Measurements from ENCODE around the gene TICAM1.

Gene TICAM1

GRCh38 chr19:4831304-4831978, at the start of gene TICAM1:
TICAM1 (minus strand) TSS chr19:4831712; CDS start chr19:4818377, 13,335 bp downstream.
- Histone ChIP-seq H2AFZ (peak within 1 kb of the TSS; percentile 99), H3K9me3 (ENCODE audit: control insufficient read depth, low read length) (no peaks in the 10 kb centered on the region), H3K27ac (peak within 1 kb of the TSS; percentile 70), H3K79me2 (peaks cover 4% of the 10 kb centered on the region), H3K27me3 (ENCODE audit: control insufficient read depth, insufficient read depth, low read length) (no peaks in the 10 kb centered on the region), H3K9ac (peak within 1 kb of the TSS; percentile 63), H3K36me3 (ENCODE audit: control insufficient read depth, insufficient read depth, low read length) (no peaks in the 10 kb centered on the region), H3K4me1 (peaks cover 5% of the 10 kb centered on the region), H3K4me2 (ENCODE audit: low read length) (peak within 1 kb of the TSS; percentile 64), H3K4me3 (ENCODE audit: low read depth, low read length) (peak within 1 kb of the TSS; percentile 91)
- no peak for TF ChIP-seq CTCF (IDR thresholded peaks at IDR 0.05)

GRCh38 chr19:4879041-4879440, 47.5 kb upstream of the TICAM1 start:
- Histone ChIP-seq H2AFZ (no peak overlapping the region), H3K4me1 (no peaks in the 10 kb centered on the region), H3K4me3 (ENCODE audit: low read depth, low read length) (no peak overlapping the region), H3K4me2 (ENCODE audit: low read length) (no peak overlapping the region), H3K79me2 (no peaks in the 10 kb centered on the region), H3K27me3 (ENCODE audit: control insufficient read depth, insufficient read depth, low read length) (no peaks in the 10 kb centered on the region), H3K27ac (no peak overlapping the region), H3K9me3 (ENCODE audit: control insufficient read depth, low read length) (no peaks in the 10 kb centered on the region), H3K9ac (no peak overlapping the region), H3K36me3 (ENCODE audit: control insufficient read depth, insufficient read depth, low read length) (no peaks in the 10 kb centered on the region)
- TF ChIP-seq CTCF (IDR thresholded peaks at IDR 0.05) = no peak

GRCh38 chr19:4878491-4878968, 47.0 kb upstream of the TICAM1 start:
- H3K27ac ChIP-seq = no peak overlapping the region
- no peaks in the 10 kb centered on the region for H3K9me3 ChIP-seq (ENCODE audit: control insufficient read depth, low read length)
- H2AFZ ChIP-seq = no peak overlapping the region
- no peak overlapping the region for H3K4me3 ChIP-seq (ENCODE audit: low read depth, low read length)
- no peak overlapping the region for H3K4me2 ChIP-seq (ENCODE audit: low read length)
- H3K9ac ChIP-seq = no peak overlapping the region
- H3K27me3 ChIP-seq (ENCODE audit: control insufficient read depth, insufficient read depth, low read length) = no peaks in the 10 kb centered on the region
- no peaks in the 10 kb centered on the region for H3K36me3 ChIP-seq (ENCODE audit: control insufficient read depth, insufficient read depth, low read length)
- no peaks in the 10 kb centered on the region for H3K79me2 ChIP-seq
- TF ChIP-seq CTCF (IDR thresholded peaks at IDR 0.05) = no peak
- no peaks in the 10 kb centered on the region for H3K4me1 ChIP-seq

- Histone ChIP-seq H3K27me3 (ENCODE audit: control insufficient read depth, insufficient read depth, low read length) (no peaks in the 10 kb centered on the region), H3K4me2 (ENCODE audit: low read length) (no peak overlapping the region), H2AFZ (no peak overlapping the region), H3K27ac (no peak overlapping the region), H3K9ac (no peak overlapping the region), H3K4me1 (no peaks in the 10 kb centered on the region), H3K9me3 (ENCODE audit: control insufficient read depth, low read length) (no peaks in the 10 kb centered on the region), H3K36me3 (ENCODE audit: control insufficient read depth, insufficient read depth, low read length) (no peaks in the 10 kb centered on the region), H3K4me3 (ENCODE audit: low read depth, low read length) (no peak overlapping the region), H3K79me2 (no peaks in the 10 kb centered on the region)
- TF ChIP-seq CTCF (IDR thresholded peaks at IDR 0.05) = no peak
These were observed 46.4 kb upstream of the TICAM1 start for GRCh38 chr19:4877753-4878490.
